Duodenal mucosa (tissue), 2 donors: ENCODE data around the gene SLC40A1.

Source experiments
- H3K27ac ChIP-seq: one replicate; pipeline ENCODE4 v1.7.0; 2013; ENCODE audit warnings: low read depth, low read length
- H3K27me3 ChIP-seq, 2 donors: one replicate each; pipeline ENCODE4 v1.7.0; 2013; ENCODE audit warnings: low read length in 2 of 2, control low read depth in 1 of 2; ENCODE audit not compliant: insufficient read depth in 2 of 2, control insufficient read depth in 1 of 2
- H3K36me3 ChIP-seq, 2 donors: one replicate each; pipeline ENCODE4 v1.7.0; 2013; ENCODE audit warnings: low read length in 2 of 2, control low read depth in 1 of 2; ENCODE audit not compliant: insufficient read depth in 2 of 2, control insufficient read depth in 1 of 2
- H3K4me1 ChIP-seq, 2 donors: one replicate each; pipeline ENCODE4 v1.7.0; 2013; ENCODE audit warnings: low read length in 2 of 2, control low read depth in 1 of 2; ENCODE audit not compliant: insufficient read depth in 2 of 2, control insufficient read depth in 1 of 2
- H3K4me3 ChIP-seq, 2 donors: one replicate each; pipeline ENCODE4 v1.7.0; 2013; ENCODE audit warnings: low read length in 2 of 2, low read depth in 1 of 2
- H3K9ac ChIP-seq, 2 donors: one replicate each; pipeline ENCODE4 v1.7.0; 2013; ENCODE audit warnings: low read length in 2 of 2, low read depth in 1 of 2
- H3K9me3 ChIP-seq, 2 donors: one replicate each; pipeline ENCODE4 v1.7.0; 2013; ENCODE audit warnings: low read length in 2 of 2, control low read depth in 1 of 2; ENCODE audit not compliant: control insufficient read depth in 1 of 2

The SLC40A1 gene

GRCh38 chr2:189527812-189528592 is 52.6 kb downstream of the SLC40A1 start:
- H3K4me1 ChIP-seq: peaks cover 21 to 26% of the 10 kb centered on the region in 2 donors
- H3K27ac ChIP-seq: no peak overlapping the region
- H3K27me3 ChIP-seq: no peaks in the 10 kb centered on the region
- H3K4me3 ChIP-seq: no peak overlapping the region
- H3K9me3 ChIP-seq: no peaks in the 10 kb centered on the region
- H3K9ac ChIP-seq: no peak overlapping the region
- no peaks in the 10 kb centered on the region for H3K36me3 ChIP-seq

- peaks cover 28 to 33% of the 10 kb centered on the region in 2 donors for H3K4me1 ChIP-seq
- H3K9ac ChIP-seq: no peak overlapping the region
- no peak overlapping the region for H3K27ac ChIP-seq
- H3K36me3 ChIP-seq: no peaks in the 10 kb centered on the region
- no peaks in the 10 kb centered on the region for H3K27me3 ChIP-seq
- no peaks in the 10 kb centered on the region for H3K9me3 ChIP-seq
- no peak overlapping the region for H3K4me3 ChIP-seq
These were observed 53.4 kb downstream of the SLC40A1 start for GRCh38 chr2:189527041-189527750.

- no peak overlapping the region for H3K9ac ChIP-seq
- no peaks in the 10 kb centered on the region for H3K36me3 ChIP-seq
- no peak overlapping the region for H3K4me3 ChIP-seq
- peaks cover 37 to 42% of the 10 kb centered on the region in 2 donors for H3K4me1 ChIP-seq
- H3K9me3 ChIP-seq: no peaks in the 10 kb centered on the region
- no peaks in the 10 kb centered on the region for H3K27me3 ChIP-seq
- H3K27ac ChIP-seq: no peak overlapping the region
These were observed 54.3 kb downstream of the SLC40A1 start for GRCh38 chr2:189526241-189526640.

GRCh38 chr2:189524746-189525145 is 55.8 kb downstream of the SLC40A1 start:
- H3K9me3 ChIP-seq: no peaks in the 10 kb centered on the region
- H3K36me3 ChIP-seq: no peaks in the 10 kb centered on the region
- H3K9ac ChIP-seq: no peak overlapping the region
- no peak overlapping the region for H3K4me3 ChIP-seq
- no peaks in the 10 kb centered on the region for H3K27me3 ChIP-seq
- H3K27ac ChIP-seq: no peak overlapping the region
- H3K4me1 ChIP-seq: peaks cover 42 to 49% of the 10 kb centered on the region in 2 donors

GRCh38 chr2:189522435-189523151 is 58.0 kb downstream of the SLC40A1 start:
- Histone ChIP-seq H3K27ac (peak overlapping the region; percentile 77), H3K9me3 (no peaks in the 10 kb centered on the region), H3K9ac (peak overlapping the region; percentile 2 to 44), H3K4me3 (peak overlapping the region; percentile 3 to 42), H3K27me3 (no peaks in the 10 kb centered on the region), H3K36me3 (no peaks in the 10 kb centered on the region), H3K4me1 (peaks cover 35 to 43% of the 10 kb centered on the region in 2 donors)

- Histone ChIP-seq H3K4me1 (peaks cover 31 to 38% of the 10 kb centered on the region in 2 donors), H3K9ac (peak overlapping the region in 1 of 2 donors; percentile 20), H3K9me3 (no peaks in the 10 kb centered on the region), H3K27ac (peak overlapping the region; percentile 77), H3K4me3 (no peak overlapping the region), H3K36me3 (no peaks in the 10 kb centered on the region), H3K27me3 (no peaks in the 10 kb centered on the region)
These were observed 58.7 kb downstream of the SLC40A1 start for GRCh38 chr2:189521699-189522434.

GRCh38 chr2:189519631-189520387 is 60.8 kb downstream of the SLC40A1 start:
- no peaks in the 10 kb centered on the region for H3K36me3 ChIP-seq
- no peaks in the 10 kb centered on the region for H3K27me3 ChIP-seq
- no peak overlapping the region for H3K4me3 ChIP-seq
- no peak overlapping the region for H3K27ac ChIP-seq
- H3K4me1 ChIP-seq: peaks cover 28 to 38% of the 10 kb centered on the region in 2 donors
- no peaks in the 10 kb centered on the region for H3K9me3 ChIP-seq
- H3K9ac ChIP-seq: no peak overlapping the region

- H3K27ac ChIP-seq: no peak overlapping the region
- H3K27me3 ChIP-seq: no peaks in the 10 kb centered on the region
- H3K9ac ChIP-seq: no peak overlapping the region
- H3K9me3 ChIP-seq: no peaks in the 10 kb centered on the region
- H3K36me3 ChIP-seq: no peaks in the 10 kb centered on the region
- no peak overlapping the region for H3K4me3 ChIP-seq
- peaks cover 21 to 24% of the 10 kb centered on the region in 2 donors for H3K4me1 ChIP-seq
These were observed 62.6 kb downstream of the SLC40A1 start for GRCh38 chr2:189517847-189518535.

- no peaks in the 10 kb centered on the region for H3K36me3 ChIP-seq
- no peak overlapping the region for H3K27ac ChIP-seq
These were observed 64.0 kb downstream of the SLC40A1 start for GRCh38 chr2:189516546-189516945.

More at GRCh38 chr2:189516546-189516945, 64.0 kb downstream of the SLC40A1 start:
- no peak overlapping the region for H3K9ac ChIP-seq
- no peak overlapping the region for H3K4me3 ChIP-seq
- no peaks in the 10 kb centered on the region for H3K27me3 ChIP-seq
- H3K9me3 ChIP-seq: no peaks in the 10 kb centered on the region
- H3K4me1 ChIP-seq: peaks cover 8 to 10% of the 10 kb centered on the region in 2 donors
